HEK293 (cell line): ENCODE measurements around the gene RNF187.

Experiments
- BCL11A ChIP-seq: fragments of 450-650 bp; formaldehyde crosslinking; IDR thresholded peaks from 2 replicates; pipeline ENCODE4 v1.5.1; 2016; ENCODE audit warnings: low read depth, missing biosample characterization, missing genetic modification characterization
- HIC1 ChIP-seq: fragments of 450-650 bp; formaldehyde crosslinking; IDR thresholded peaks from 2 replicates; pipeline ENCODE4 v1.5.1; 2016; ENCODE audit warnings: missing biosample characterization, missing genetic modification characterization
- KLF17 ChIP-seq: fragments of 450-650 bp; formaldehyde crosslinking; IDR thresholded peaks from 2 replicates; pipeline ENCODE4 v1.5.1; 2016; ENCODE audit warnings: missing biosample characterization, missing genetic modification characterization
- MEIS1 ChIP-seq: sonication (generic); formaldehyde crosslinking; IDR thresholded peaks from 2 replicates; pipeline ENCODE4 v1.8.1; 2022; ENCODE audit warnings: missing genetic modification reagents, mild to moderate bottlenecking, borderline replicate concordance
- MZF1 ChIP-seq: fragments of 450-650 bp; formaldehyde crosslinking; IDR thresholded peaks from 2 replicates; pipeline ENCODE4 v1.5.1; 2017; ENCODE audit warnings: missing biosample characterization, missing genetic modification characterization, borderline replicate concordance
- OVOL3 ChIP-seq: fragments of 450-650 bp; formaldehyde crosslinking; IDR thresholded peaks from 2 replicates; pipeline ENCODE4 v1.5.1; 2016; ENCODE audit warnings: missing biosample characterization, missing genetic modification characterization
- SCRT1 ChIP-seq: fragments of 450-650 bp; formaldehyde crosslinking; IDR thresholded peaks from 2 replicates; pipeline ENCODE4 v1.5.1; 2016; ENCODE audit warnings: missing biosample characterization, missing genetic modification characterization, borderline replicate concordance
- SCRT2 ChIP-seq: fragments of 450-650 bp; formaldehyde crosslinking; IDR thresholded peaks from 2 replicates; pipeline ENCODE4 v1.5.1; 2016; ENCODE audit warnings: missing biosample characterization, missing genetic modification characterization
- SP2 ChIP-seq: fragments of 450-650 bp; formaldehyde crosslinking; IDR thresholded peaks from 2 replicates; pipeline ENCODE4 v1.5.1; 2016; ENCODE audit warnings: missing biosample characterization, missing genetic modification characterization
- SP3 ChIP-seq: fragments of 450-650 bp; formaldehyde crosslinking; IDR thresholded peaks from 2 replicates; pipeline ENCODE4 v1.5.1; 2016; ENCODE audit warnings: missing biosample characterization, missing genetic modification characterization
- YY1 ChIP-seq: fragments of 450-650 bp; formaldehyde crosslinking; IDR thresholded peaks from 2 replicates; pipeline ENCODE4 v1.5.1; 2018; ENCODE audit warnings: missing biosample characterization, missing genetic modification characterization
- ZNF132 ChIP-seq: fragments of 450-650 bp; formaldehyde crosslinking; IDR thresholded peaks from 2 replicates; pipeline ENCODE4 v1.5.1; 2017; ENCODE audit warnings: missing biosample characterization, missing genetic modification characterization, borderline replicate concordance
- ZNF133 ChIP-seq: fragments of 450-650 bp; formaldehyde crosslinking; IDR thresholded peaks from 2 replicates; pipeline ENCODE4 v1.5.1; 2016; ENCODE audit warnings: missing biosample characterization, missing genetic modification characterization
- ZNF140 ChIP-seq: fragments of 450-650 bp; formaldehyde crosslinking; IDR thresholded peaks from 2 replicates; pipeline ENCODE4 v1.5.1; 2016; ENCODE audit warnings: missing biosample characterization, missing genetic modification characterization
- ZNF146 ChIP-seq: fragments of 450-650 bp; formaldehyde crosslinking; IDR thresholded peaks from 2 replicates; pipeline ENCODE4 v1.5.1; 2016; ENCODE audit warnings: missing biosample characterization, missing genetic modification characterization
- ZNF157 ChIP-seq: fragments of 450-650 bp; formaldehyde crosslinking; IDR thresholded peaks from 2 replicates; pipeline ENCODE4 v1.5.1; 2016; ENCODE audit warnings: missing biosample characterization, missing genetic modification characterization
- ZNF169 ChIP-seq: fragments of 450-650 bp; formaldehyde crosslinking; IDR thresholded peaks from 2 replicates; pipeline ENCODE4 v1.5.1; 2016; ENCODE audit warnings: missing biosample characterization, missing genetic modification characterization
- ZNF18 ChIP-seq: fragments of 450-650 bp; formaldehyde crosslinking; IDR thresholded peaks from 2 replicates; pipeline ENCODE4 v1.5.1; 2016; ENCODE audit warnings: missing biosample characterization, missing genetic modification characterization
- ZNF19 ChIP-seq: fragments of 450-650 bp; formaldehyde crosslinking; IDR thresholded peaks from 2 replicates; pipeline ENCODE4; 2016; ENCODE audit warnings: missing biosample characterization, missing genetic modification characterization, low read depth
- ZNF2 ChIP-seq: fragments of 450-650 bp; formaldehyde crosslinking; IDR thresholded peaks from 2 replicates; pipeline ENCODE4 v1.5.1; 2016; ENCODE audit warnings: missing biosample characterization, missing genetic modification characterization
- ZNF223 ChIP-seq: fragments of 450-650 bp; formaldehyde crosslinking; IDR thresholded peaks from 2 replicates; pipeline ENCODE4 v1.5.1; 2016; ENCODE audit warnings: missing biosample characterization, missing genetic modification characterization
- ZNF24 ChIP-seq: fragments of 450-650 bp; formaldehyde crosslinking; IDR thresholded peaks from 2 replicates; pipeline ENCODE4 v1.5.1; 2016; ENCODE audit warnings: missing biosample characterization, missing genetic modification characterization
- ZNF280D ChIP-seq: fragments of 450-650 bp; formaldehyde crosslinking; IDR thresholded peaks from 2 replicates; pipeline ENCODE4 v1.5.1; 2016; ENCODE audit warnings: missing biosample characterization, missing genetic modification characterization
- ZNF350 ChIP-seq: fragments of 450-650 bp; formaldehyde crosslinking; IDR thresholded peaks from 2 replicates; pipeline ENCODE4 v1.5.0; 2017; ENCODE audit warnings: missing biosample characterization, mild to moderate bottlenecking, missing genetic modification characterization
- ZNF366 ChIP-seq: fragments of 450-650 bp; formaldehyde crosslinking; conservative IDR thresholded peaks from 2 replicates; pipeline ENCODE4 v1.5.1; 2016; ENCODE audit warnings: missing biosample characterization, missing genetic modification characterization
- ZNF571 ChIP-seq: fragments of 450-650 bp; formaldehyde crosslinking; IDR thresholded peaks from 2 replicates; pipeline ENCODE4 v1.5.0; 2017; ENCODE audit warnings: missing biosample characterization, missing genetic modification characterization
- ZNF600 ChIP-seq: fragments of 450-650 bp; formaldehyde crosslinking; IDR thresholded peaks from 2 replicates; pipeline ENCODE4 v1.5.1; 2016; ENCODE audit warnings: missing biosample characterization, missing genetic modification characterization
- ZNF624 ChIP-seq: fragments of 450-650 bp; formaldehyde crosslinking; IDR thresholded peaks from 2 replicates; pipeline ENCODE4 v1.5.1; 2017; ENCODE audit warnings: missing biosample characterization, missing genetic modification characterization
- ZNF626 ChIP-seq: fragments of 450-650 bp; sonication (Bioruptor Pico); formaldehyde crosslinking; IDR thresholded peaks from 2 replicates; pipeline ENCODE4 v1.5.1; 2018; ENCODE audit warnings: missing biosample characterization, missing genetic modification characterization, inconsistent platforms
- ZNF660 ChIP-seq: fragments of 450-650 bp; IDR thresholded peaks from 2 replicates; pipeline ENCODE4 v1.5.1; 2018; ENCODE audit warnings: missing biosample characterization, mild to moderate bottlenecking, missing genetic modification characterization
- ZNF677 ChIP-seq: fragments of 450-650 bp; IDR thresholded peaks from 2 replicates; pipeline ENCODE4 v1.5.0; 2018; ENCODE audit warnings: missing biosample characterization, mild to moderate bottlenecking, missing genetic modification characterization, moderate library complexity
- ZNF701 ChIP-seq: fragments of 450-650 bp; formaldehyde crosslinking; IDR thresholded peaks from 2 replicates; pipeline ENCODE4 v1.5.1; 2016; ENCODE audit warnings: missing biosample characterization, missing genetic modification characterization
- ZNF76 ChIP-seq: fragments of 450-650 bp; formaldehyde crosslinking; IDR thresholded peaks from 2 replicates; pipeline ENCODE4; 2016; ENCODE audit warnings: low read depth, missing biosample characterization, missing genetic modification characterization, borderline replicate concordance

The RNF187 gene

GRCh38 chr1:228500901-228501871 lies 14.0 kb downstream of the RNF187 start (continued):
- TF ChIP-seq OVOL3 (tag by site-specific recombination) = no peak
- peak; percentile 95 for TF ChIP-seq SCRT2 (tag by site-specific recombination)
- no peak for TF ChIP-seq ZNF626 (tag by site-specific recombination)
- TF ChIP-seq ZNF366 (tag by site-specific recombination) = no peak
- no peak for TF ChIP-seq ZNF76 (tag by site-specific recombination)
- TF ChIP-seq ZNF223 = no peak
- TF ChIP-seq ZNF132 (tag by site-specific recombination) = no peak
- TF ChIP-seq ZNF600 (tag by site-specific recombination) = no peak
- TF ChIP-seq SP2 (tag by site-specific recombination) = no peak
- TF ChIP-seq ZNF350 (tag by site-specific recombination) = no peak
- no peak for TF ChIP-seq ZNF18 (tag by site-specific recombination)
- TF ChIP-seq ZNF2 (tag by site-specific recombination) = no peak
- no peak for TF ChIP-seq ZNF140 (tag by site-specific recombination)
- no peak for TF ChIP-seq ZNF157 (tag by site-specific recombination)
- no peak for TF ChIP-seq MZF1
- TF ChIP-seq MEIS1 (CRISPR knock-in tag) = no peak
- no peak for TF ChIP-seq ZNF19 (tag by site-specific recombination)
- TF ChIP-seq SCRT1 (tag by site-specific recombination) = peak; percentile 92
- TF ChIP-seq YY1 (tag by site-specific recombination) = no peak
- no peak for TF ChIP-seq ZNF169 (tag by site-specific recombination)
- no peak for TF ChIP-seq HIC1 (tag by site-specific recombination)
- TF ChIP-seq ZNF624 (tag by site-specific recombination) = no peak
- no peak for TF ChIP-seq ZNF701 (tag by site-specific recombination)
- TF ChIP-seq ZNF146 (tag by site-specific recombination) = no peak
- no peak for TF ChIP-seq ZNF24 (tag by site-specific recombination)
- TF ChIP-seq ZNF280D = no peak
- TF ChIP-seq KLF17 (tag by site-specific recombination) = no peak
- TF ChIP-seq BCL11A = no peak
- TF ChIP-seq ZNF571 (tag by site-specific recombination) = no peak
- no peak for TF ChIP-seq SP3 (tag by site-specific recombination)
- no peak for TF ChIP-seq ZNF133 (tag by site-specific recombination)
- TF ChIP-seq ZNF660 (tag by site-specific recombination) = 0 out of 2 replicates have a peak, but pooled peaks have one; percentile 70
- no peak for TF ChIP-seq ZNF677 (tag by site-specific recombination)
